ENCODE results near the gene VKORC1.
"Not testable (repeated sequence)": the region's sequence is repeated elsewhere in the genome, so short reads cannot be mapped to it uniquely, and the experiment has no call there.

The VKORC1 gene

GRCh38 chr16:31108794-31109558, 14.4 kb upstream of the VKORC1 start:
- peak overlapping the region; percentile 76 for H3K4me3 ChIP-seq (replicated peaks; ENCODE audit: low read depth, low read length)
- no peaks in the 10 kb centered on the region for H3K27me3 ChIP-seq (replicated peaks; ENCODE audit: control insufficient read depth, insufficient read depth, low read length)
- peaks cover 24% of the 10 kb centered on the region for H3K36me3 ChIP-seq (ENCODE audit: control insufficient read depth, insufficient read depth, low read length)
- TF ChIP-seq, protein P1, sequence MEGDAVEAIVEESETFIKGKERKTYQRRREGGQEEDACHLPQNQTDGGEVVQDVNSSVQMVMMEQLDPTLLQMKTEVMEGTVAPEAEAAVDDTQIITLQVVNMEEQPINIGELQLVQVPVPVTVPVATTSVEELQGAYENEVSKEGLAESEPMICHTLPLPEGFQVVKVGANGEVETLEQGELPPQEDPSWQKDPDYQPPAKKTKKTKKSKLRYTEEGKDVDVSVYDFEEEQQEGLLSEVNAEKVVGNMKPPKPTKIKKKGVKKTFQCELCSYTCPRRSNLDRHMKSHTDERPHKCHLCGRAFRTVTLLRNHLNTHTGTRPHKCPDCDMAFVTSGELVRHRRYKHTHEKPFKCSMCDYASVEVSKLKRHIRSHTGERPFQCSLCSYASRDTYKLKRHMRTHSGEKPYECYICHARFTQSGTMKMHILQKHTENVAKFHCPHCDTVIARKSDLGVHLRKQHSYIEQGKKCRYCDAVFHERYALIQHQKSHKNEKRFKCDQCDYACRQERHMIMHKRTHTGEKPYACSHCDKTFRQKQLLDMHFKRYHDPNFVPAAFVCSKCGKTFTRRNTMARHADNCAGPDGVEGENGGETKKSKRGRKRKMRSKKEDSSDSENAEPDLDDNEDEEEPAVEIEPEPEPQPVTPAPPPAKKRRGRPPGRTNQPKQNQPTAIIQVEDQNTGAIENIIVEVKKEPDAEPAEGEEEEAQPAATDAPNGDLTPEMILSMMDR (IDR thresholded peaks at IDR 0.05; ENCODE audit: insufficient read depth, low read length, poor library complexity, severe bottlenecking), result no peak
- no peak for DNase-seq (ENCODE audit: extremely low read depth, insufficient read length)

GRCh38 chr16:31108035-31108793, 13.6 kb upstream of the VKORC1 start, which contains the start of gene BCKDK:
Gene BCKDK, plus strand, starts transcription at chr16:31108386. Its CDS starts 838 bp downstream, at chr16:31109224.
- TF ChIP-seq, protein P1 (IDR thresholded peaks at IDR 0.05; ENCODE audit: insufficient read depth, low read length, poor library complexity, severe bottlenecking), result no peak
- H3K27me3 ChIP-seq (replicated peaks; ENCODE audit: control insufficient read depth, insufficient read depth, low read length), result no peaks in the 10 kb centered on the region
- peaks cover 21% of the 10 kb centered on the region for H3K36me3 ChIP-seq (ENCODE audit: control insufficient read depth, insufficient read depth, low read length)
- DNase-seq (ENCODE audit: extremely low read depth, insufficient read length), result peak; percentile 88
- H3K4me3 ChIP-seq (replicated peaks; ENCODE audit: low read depth, low read length), result peak within 1 kb of the TSS; percentile 76

DNA sequence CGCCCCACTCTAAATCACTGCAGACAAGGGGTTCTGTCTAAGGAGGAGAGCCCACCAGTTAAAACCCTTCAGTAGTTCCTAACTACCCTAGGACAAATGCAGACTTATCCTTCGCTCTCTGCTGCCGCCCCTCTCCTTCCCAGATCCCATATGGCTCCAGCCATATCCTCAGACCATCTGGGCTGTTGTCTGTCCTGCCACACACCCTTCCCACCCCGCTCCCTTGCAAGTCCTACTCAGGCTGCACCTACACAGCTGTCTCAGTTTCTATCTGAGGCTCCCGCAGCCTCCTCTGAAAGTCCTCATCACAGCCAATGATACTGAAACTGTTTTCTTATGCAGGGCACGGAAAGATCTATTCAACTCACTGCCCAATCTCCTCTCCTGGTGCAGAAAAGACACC, 12.9 kb upstream of the VKORC1 start:
- H3K27me3 ChIP-seq (replicated peaks; ENCODE audit: control insufficient read depth, insufficient read depth, low read length), result no peaks in the 10 kb centered on the region
- H3K4me3 ChIP-seq (replicated peaks; ENCODE audit: low read depth, low read length), result peak overlapping the region; percentile 76
- TF ChIP-seq, protein P1 (IDR thresholded peaks at IDR 0.05; ENCODE audit: insufficient read depth, low read length, poor library complexity, severe bottlenecking), result no peak
- DNase-seq (ENCODE audit: extremely low read depth, insufficient read length), result no peak
- peaks cover 18% of the 10 kb centered on the region for H3K36me3 ChIP-seq (ENCODE audit: control insufficient read depth, insufficient read depth, low read length)

GRCh38 chr16:31106509-31107464, 12.2 kb upstream of the VKORC1 start:
- TF ChIP-seq, protein P1 (IDR thresholded peaks at IDR 0.05; ENCODE audit: insufficient read depth, low read length, poor library complexity, severe bottlenecking), result no peak
- no peak for DNase-seq (ENCODE audit: extremely low read depth, insufficient read length)
- H3K4me3 ChIP-seq (replicated peaks; ENCODE audit: low read depth, low read length), result no peak overlapping the region

GRCh38 chr16:31105677-31106213, 11.1 kb upstream of the VKORC1 start:
- Histone ChIP-seq H3K36me3 (ENCODE audit: control insufficient read depth, insufficient read depth, low read length) (peaks cover 8% of the 10 kb centered on the region), H3K27me3 (replicated peaks; ENCODE audit: control insufficient read depth, insufficient read depth, low read length) (no peaks in the 10 kb centered on the region), H3K4me3 (replicated peaks; ENCODE audit: low read depth, low read length) (no peak overlapping the region)
- TF ChIP-seq, protein P1 (IDR thresholded peaks at IDR 0.05; ENCODE audit: insufficient read depth, low read length, poor library complexity, severe bottlenecking), result peak; percentile 83
- peak; percentile 85 for DNase-seq (ENCODE audit: extremely low read depth, insufficient read length)

More at GRCh38 chr16:31106509-31107464, 12.2 kb upstream of the VKORC1 start:
- Histone ChIP-seq H3K27me3 (replicated peaks; ENCODE audit: control insufficient read depth, insufficient read depth, low read length) (no peaks in the 10 kb centered on the region), H3K36me3 (ENCODE audit: control insufficient read depth, insufficient read depth, low read length) (peaks cover 14% of the 10 kb centered on the region)

- not testable (repeated sequence) for H3K27me3 ChIP-seq (replicated peaks; ENCODE audit: control insufficient read depth, insufficient read depth, low read length); DNase-seq (ENCODE audit: extremely low read depth, insufficient read length); H3K4me3 ChIP-seq (replicated peaks; ENCODE audit: low read depth, low read length); H3K36me3 ChIP-seq (ENCODE audit: control insufficient read depth, insufficient read depth, low read length)
Observed at GRCh38 chr16:31100876-31101641, 6.5 kb upstream of the VKORC1 start.
